Thyroid gland (tissue), 4 donors: ENCODE data around the gene OR2M2. TPM values are rescaled to one million over a fixed set of nuclear protein-coding genes. Genes with fewer than 3 reads are reported as not detected.

Experiments
- DNase-seq, 2 donors: peaks; one replicate each; pipeline ENCODE4 v3.0.0-alpha.2; 2019
- H3K27ac ChIP-seq, 3 donors: fragments of 200-600 bp; sonication (generic); 1 replicate in 2 of 3; 2 replicates in 1 of 3; pipeline ENCODE4 v1.5.1; 2016 to 2019; ENCODE audit warnings: mild to moderate bottlenecking in 1 of 3, moderate library complexity in 1 of 3
- H3K27me3 ChIP-seq: fragments of 200-600 bp; sonication (generic); one replicate; pipeline ENCODE4 v1.5.1; 2019
- H3K36me3 ChIP-seq, 2 donors: fragments of 200-600 bp; sonication (generic); one replicate each; pipeline ENCODE4 v1.5.1; 2016 to 2019
- H3K4me1 ChIP-seq, 2 donors: fragments of 200-600 bp; sonication (generic); one replicate each; pipeline ENCODE4 v1.5.1; 2017 to 2019
- H3K4me3 ChIP-seq, 3 donors: fragments of 200-600 bp; sonication (generic); replicated peaks in 1 of 3; 1 replicate in 2 of 3; 2 replicates in 1 of 3; pipeline ENCODE4 v1.5.1; 2016; ENCODE audit warnings: mild to moderate bottlenecking in 1 of 3
- H3K9me3 ChIP-seq: fragments of 200-600 bp; sonication (generic); one replicate; pipeline ENCODE4 v1.5.1; 2017
- CTCF ChIP-seq, 6 experiments: fragments of 200-600 bp in 3 of 6; fragments of 450-650 bp in 3 of 6; sonication (generic) in 3 of 6; IDR thresholded peaks; one replicate each; pipeline ENCODE4 v1.5.1; 2016 to 2019; ENCODE audit warnings: antibody characterized with exemption in 6 of 6, mild to moderate bottlenecking in 2 of 6, inconsistent platforms in 1 of 6, moderate library complexity in 1 of 6
- POLR2A ChIP-seq, 2 donors: fragments of 450-650 bp; IDR thresholded peaks; one replicate each; pipeline ENCODE4 v1.6.1; 2017; ENCODE audit warnings: antibody characterized with exemption in 2 of 2, mild to moderate bottlenecking in 2 of 2, moderate library complexity in 1 of 2
- WGBS, 2 donors: methylation state at CpG; one replicate each; pipeline ENCODE4 v1.1.5; 2017; 5-methylcytosine and 5-hydroxymethylcytosine counted together
- intact Hi-C: fragments of 100-400 bp; cut with DNase I; formaldehyde crosslinking; loops from one replicate; pipeline ENCODE4 v1.15.1; 2023
- total RNA-seq, 4 donors: library from RNA; depleted of rRNA; stranded (reverse); fragments of >200 nt; gene quantifications; one replicate each; pipeline ENCODE4 v1.2.3, GENCODE V29; 2016

Gene OR2M2
- total RNA-seq, 4 donors from 2014 or later = not detected

- no peak within 1 kb of the TSS for H3K4me3 ChIP-seq
- intact Hi-C loops = no loop called here
- no peak for DNase-seq
- H3K27ac ChIP-seq = no peak within 1 kb of the TSS
- no peak for TF ChIP-seq CTCF (IDR thresholded peaks at IDR 0.05)
- TF ChIP-seq POLR2A (IDR thresholded peaks at IDR 0.05) = no peak
- WGBS, 2 donors = 86% methylated on average over 3 of the region's 3 CpGs
- H3K9me3 ChIP-seq = no peaks in the 10 kb centered on the region
- no peaks in the 10 kb centered on the region for H3K27me3 ChIP-seq
- no peaks in the 10 kb centered on the region for H3K36me3 ChIP-seq
- no peaks in the 10 kb centered on the region for H3K4me1 ChIP-seq
These were observed 30.0 kb upstream of the OR2M2 start, which contains the start of gene OR2M5 for GRCh38 chr1:248144513-248145198. TSS of gene OR2M5 (plus strand) at chr1:248145148. CDS start at chr1:248145148, 0 bp downstream.

GRCh38 chr1:248152056-248152827, 22.4 kb upstream of the OR2M2 start:
- WGBS, 2 donors = 72 to 81% methylated on average over 5 to 6 of the region's 6 CpGs
- Histone ChIP-seq H3K4me3 (no peak overlapping the region), H3K36me3 (no peaks in the 10 kb centered on the region), H3K27ac (no peak overlapping the region), H3K27me3 (no peaks in the 10 kb centered on the region), H3K9me3 (no peaks in the 10 kb centered on the region), H3K4me1 (no peaks in the 10 kb centered on the region)
- intact Hi-C loops = no loop called here
- no peak for TF ChIP-seq CTCF (IDR thresholded peaks at IDR 0.05)
- no peak for TF ChIP-seq POLR2A (IDR thresholded peaks at IDR 0.05)
- DNase-seq = no peak

- H3K36me3 ChIP-seq = no peaks in the 10 kb centered on the region
- no peaks in the 10 kb centered on the region for H3K9me3 ChIP-seq
- no peak for DNase-seq
- H3K4me1 ChIP-seq = no peaks in the 10 kb centered on the region
- no peak for TF ChIP-seq POLR2A (IDR thresholded peaks at IDR 0.05)
- TF ChIP-seq CTCF (IDR thresholded peaks at IDR 0.05) = no peak
- WGBS, 2 donors = 78 to 95% methylated on average over 1 of the region's 1 CpG
- H3K4me3 ChIP-seq = no peak overlapping the region
- intact Hi-C loops = no loop called here
- H3K27ac ChIP-seq = no peak overlapping the region
- H3K27me3 ChIP-seq = no peaks in the 10 kb centered on the region
These were observed 18.7 kb upstream of the OR2M2 start for GRCh38 chr1:248155927-248156326.

GRCh38 chr1:248158758-248159157, 15.9 kb upstream of the OR2M2 start:
- no peaks in the 10 kb centered on the region for H3K27me3 ChIP-seq
- TF ChIP-seq POLR2A (IDR thresholded peaks at IDR 0.05) (no peak), CTCF (IDR thresholded peaks at IDR 0.05) (no peak)
- H3K4me1 ChIP-seq = no peaks in the 10 kb centered on the region
- no peak overlapping the region for H3K4me3 ChIP-seq
- H3K9me3 ChIP-seq = no peaks in the 10 kb centered on the region
- H3K27ac ChIP-seq = no peak overlapping the region
- intact Hi-C loops = no loop called here
- H3K36me3 ChIP-seq = no peaks in the 10 kb centered on the region
- no peak for DNase-seq
- 86 to 94% methylated on average over 4 of the region's 4 CpGs for WGBS, 2 donors

- Histone ChIP-seq H3K4me3 (no peak overlapping the region), H3K27ac (no peak overlapping the region), H3K36me3 (no peaks in the 10 kb centered on the region), H3K9me3 (no peaks in the 10 kb centered on the region), H3K27me3 (no peaks in the 10 kb centered on the region), H3K4me1 (no peaks in the 10 kb centered on the region)
- TF ChIP-seq CTCF (IDR thresholded peaks at IDR 0.05) = no peak
- no peak for TF ChIP-seq POLR2A (IDR thresholded peaks at IDR 0.05)
- intact Hi-C loops = no loop called here
- 85 to 92% methylated on average over 8 of the region's 12 CpGs for WGBS, 2 donors
- DNase-seq = no peak
These were observed 10.6 kb upstream of the OR2M2 start for GRCh38 chr1:248164031-248164430.
